M059J (cell line): Measurements from ENCODE around the gene HDAC10. TPM values are rescaled to one million over a fixed set of nuclear protein-coding genes. Genes with fewer than 3 reads are reported as not detected.

Experiments
- DNase-seq: peaks from one replicate; pipeline ENCODE4 v3.0.0-alpha.2; 2012; ENCODE audit warnings: low read depth
- total RNA-seq: library from RNA; depleted of rRNA; stranded (reverse); fragments of >200 nt; shearing (Covaris generic); gene quantifications from 2 replicates; pipeline ENCODE4 v1.2.3, GENCODE V29; 2014; rRNA removed

HDAC10 gene
- total RNA-seq, 1 experiment from 2014 or later: 12.3 TPM

DNA sequence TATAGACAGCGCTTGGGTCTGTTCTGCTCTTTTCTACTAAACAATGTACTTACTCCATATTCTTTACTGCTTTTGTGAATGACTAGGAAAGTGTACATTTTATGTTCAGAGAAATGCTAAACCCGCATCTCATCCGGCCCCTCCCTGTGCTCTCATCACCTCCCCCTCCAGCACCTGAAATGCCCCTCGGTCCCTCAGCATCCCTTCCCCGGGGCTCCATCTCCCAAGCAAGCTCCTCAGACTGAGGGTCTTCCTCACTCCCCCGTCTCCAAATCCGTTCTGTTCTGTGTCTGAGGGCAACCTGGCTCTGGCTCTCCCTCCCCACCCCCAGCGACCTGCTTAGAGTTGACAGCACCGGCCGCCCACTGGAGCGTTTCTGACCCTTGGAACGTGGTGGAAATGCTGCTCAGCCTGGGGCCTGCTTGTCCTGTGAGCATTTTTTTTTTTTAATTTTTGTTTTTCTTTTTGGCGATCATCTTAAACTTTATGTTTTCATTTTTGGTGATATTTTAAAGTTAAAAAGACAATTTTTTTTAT, 48.9 kb downstream of the HDAC10 start:
- DNase-seq: no peak

GRCh38 chr22:50201191-50202129, 49.6 kb downstream of the HDAC10 start:
- DNase-seq: no peak

DNA sequence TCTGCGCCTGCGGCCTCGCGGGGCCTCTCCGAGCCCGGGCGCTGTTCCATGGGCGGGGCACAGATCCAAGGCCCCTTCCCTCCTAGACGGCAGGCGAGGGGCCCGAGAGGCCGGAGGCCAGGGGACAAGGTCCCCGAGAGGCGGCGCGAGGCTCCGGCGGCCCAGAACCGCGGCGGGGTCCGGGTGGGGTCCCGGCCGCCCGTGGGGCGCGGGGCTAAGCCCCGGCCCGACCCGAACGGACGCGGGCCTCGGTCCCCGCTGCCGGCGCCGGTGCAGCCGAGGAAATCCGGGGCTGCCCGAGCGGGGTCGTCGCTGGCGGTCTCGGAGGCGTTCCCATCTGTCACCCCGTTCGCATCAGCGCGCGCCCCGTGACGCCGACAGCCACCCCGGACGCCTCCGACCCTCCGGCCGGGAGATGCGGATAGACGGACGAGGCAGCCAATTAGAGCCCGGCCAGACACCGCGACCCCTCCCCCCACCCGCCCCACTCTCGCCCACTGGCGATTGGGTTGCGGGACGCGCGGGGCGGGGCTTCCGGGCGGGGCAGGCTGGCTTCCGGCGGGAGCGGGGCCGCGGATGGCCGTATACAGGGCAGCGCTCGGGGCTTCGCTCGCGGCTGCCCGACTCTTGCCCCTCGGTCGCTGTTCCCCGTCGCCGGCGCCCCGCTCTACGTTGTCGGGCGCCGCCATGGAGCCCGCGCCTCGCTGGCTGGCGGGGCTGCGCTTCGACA, 50.4 kb downstream of the HDAC10 start, which contains the start of gene SELENOO:
Gene SELENOO (plus strand): TSS at position 551 of the 730 bp plus-strand sequence. CDS start 26 bp downstream, at position 577.
- DNase-seq: peak; percentile 73

- DNase-seq: no peak
These were observed 51.1 kb downstream of the HDAC10 start for GRCh38 chr22:50199829-50200460.

DNA sequence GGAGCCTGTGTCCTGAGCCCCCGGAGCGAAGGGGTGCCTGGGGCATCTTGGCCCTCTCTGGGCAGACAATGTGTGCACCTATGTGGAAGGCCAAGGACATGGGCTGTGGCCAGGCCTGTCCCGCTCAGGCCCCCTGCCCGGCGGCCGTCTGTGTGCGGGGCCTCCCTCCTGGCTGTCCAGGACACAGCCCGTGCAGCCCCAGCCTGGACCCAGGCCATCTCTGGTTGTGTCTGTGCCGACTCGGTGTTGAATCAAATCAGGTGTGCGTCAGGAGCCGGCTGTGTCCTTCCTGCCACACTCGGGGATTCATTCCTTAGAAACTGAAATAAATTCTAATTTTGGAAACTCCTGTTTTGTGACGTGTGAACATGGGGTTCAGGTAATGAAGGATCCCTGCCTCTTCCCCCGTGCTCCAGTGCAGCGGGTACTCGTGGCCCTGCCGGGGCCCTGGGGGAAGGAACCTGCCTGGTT, 51.8 kb downstream of the HDAC10 start:
- no peak for DNase-seq

DNA sequence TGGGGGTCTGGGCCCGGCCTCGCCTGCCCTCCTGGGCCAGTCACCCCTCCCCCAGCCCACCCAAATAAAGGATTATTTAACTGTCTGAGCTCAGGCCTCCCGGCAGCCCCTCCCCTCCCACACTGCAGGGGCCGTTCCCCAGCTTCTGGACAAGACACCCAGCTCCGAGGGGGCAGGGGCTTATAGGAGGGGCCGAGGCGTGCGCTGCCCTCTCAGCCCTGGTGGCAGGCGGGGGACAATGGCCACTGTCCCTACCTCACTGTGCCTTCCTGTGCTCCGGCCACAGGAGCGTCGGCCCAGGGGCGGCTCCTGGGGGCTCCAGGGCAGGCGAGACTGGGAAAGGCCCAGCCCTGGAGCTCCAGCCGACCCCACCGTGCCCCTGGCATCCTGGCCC, 52.4 kb downstream of the HDAC10 start:
- no peak for DNase-seq

- no peak for DNase-seq
These were observed 53.0 kb downstream of the HDAC10 start for GRCh38 chr22:50197856-50198623.

GRCh38 chr22:50197000-50197800, 53.9 kb downstream of the HDAC10 start:
- no peak for DNase-seq

DNA sequence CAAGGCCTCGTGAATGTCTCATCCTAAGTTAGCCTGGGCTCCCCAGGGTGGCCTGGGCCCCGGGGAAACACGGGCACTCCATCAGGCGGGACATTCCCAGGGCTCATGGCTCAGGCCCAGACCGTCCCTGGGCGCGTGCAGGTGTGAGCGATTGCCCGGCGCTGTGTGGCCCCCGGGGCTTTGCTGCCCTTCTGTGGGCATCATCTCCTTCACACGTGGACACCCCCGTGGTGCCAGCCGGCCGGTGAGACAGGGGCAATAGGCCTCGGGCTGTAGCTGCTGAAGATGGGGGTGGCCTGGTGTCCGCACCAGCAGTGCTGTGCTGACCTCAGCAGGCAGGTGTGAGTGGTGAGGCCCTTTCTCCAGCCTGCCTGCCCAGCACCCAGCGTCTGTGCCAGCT, 54.8 kb downstream of the HDAC10 start:
- no peak for DNase-seq

Other genes starting within 250 kb of the HDAC10 start
- not detected in 2 replicates for gene IL17REL, start 238.5 kb downstream of the HDAC10 start, total RNA-seq
- not detected in 2 replicates for gene TTLL8, start 193.0 kb downstream of the HDAC10 start, total RNA-seq
- gene MLC1, start 165.8 kb downstream of the HDAC10 start, total RNA-seq: 0.52 TPM in 1 of 2 replicates, not detected in the other
- gene MOV10L1, start 161.3 kb downstream of the HDAC10 start, total RNA-seq: 0.71 and 1.8 TPM in 2 replicates
- 0.54 and 3.3 TPM in 2 replicates for gene PANX2, start 80.5 kb downstream of the HDAC10 start, total RNA-seq
- 9.7 and 15.1 TPM in 2 replicates for gene TRABD, start 65.4 kb downstream of the HDAC10 start, total RNA-seq
- 12.0 and 21.4 TPM in 2 replicates for gene SELENOO, start 50.3 kb downstream of the HDAC10 start, total RNA-seq
- 1.7 and 12.5 TPM in 2 replicates for gene TUBGCP6, start 6.2 kb downstream of the HDAC10 start, total RNA-seq
- gene MAPK12, start 10.4 kb upstream of the HDAC10 start, total RNA-seq: 10.1 and 16.9 TPM in 2 replicates
- 1.7 and 1.9 TPM in 2 replicates for gene MAPK11, start 19.1 kb upstream of the HDAC10 start, total RNA-seq
- 44.4 and 59.5 TPM in 2 replicates for gene PLXNB2, start 56.4 kb upstream of the HDAC10 start, total RNA-seq
- 0.20 and 0.71 TPM in 2 replicates for gene DENND6B, start 75.7 kb upstream of the HDAC10 start, total RNA-seq
- 18.9 and 31.4 TPM in 2 replicates for gene PPP6R2, start 92.1 kb upstream of the HDAC10 start, total RNA-seq
- gene SBF1, start 223.8 kb upstream of the HDAC10 start, total RNA-seq: 19.6 and 43.6 TPM in 2 replicates
- 0.15 TPM in 1 of 2 replicates, not detected in the other for gene ADM2, start 230.3 kb upstream of the HDAC10 start, total RNA-seq
- gene MIOX, start 235.6 kb upstream of the HDAC10 start, total RNA-seq: not detected in 2 replicates